HCT116 (cell line): ENCODE measurements around the gene FOXO3. TPM values are rescaled to one million over a fixed set of nuclear protein-coding genes. Genes with fewer than 3 reads are reported as not detected.

Experiments used
- ATAC-seq: fragments of 200-7000 bp; cut with Tn5 transposase; 2 replicates; pipeline ENCODE4 v1.9.1; 2020; ENCODE audit warnings: mild to moderate bottlenecking, moderate library complexity
- BruUV-seq: library from RNA; stranded (reverse); fragments of 400-500 nt; replicated peaks from 2 replicates; lab custom pipeline; 2021; lab: Mats Ljungman, UMichigan
- CTCF ChIA-PET: fragments of 300-600 bp; sonication (Branson Sonifier 250); formaldehyde crosslinking; loops from one replicate; lab custom pipeline; 2021; ENCODE audit warnings: antibody characterized with exemption; lab: Charles Lee
- POLR2A ChIA-PET: fragments of 300-600, 350-600 bp; sonication (Branson Sonifier 250); formaldehyde crosslinking; loops from one replicate; lab custom pipeline; 2021; ENCODE audit warnings: antibody characterized with exemption; lab: Charles Lee
- RAD21 ChIA-PET, 2 experiments: fragments of 300-600 bp; sonication (Branson Sonifier 250); formaldehyde crosslinking; loops; one replicate each; lab custom pipeline; 2023; ENCODE audit warnings: low total read pairs in 2 of 2; ENCODE audit not compliant: uncharacterized antibody in 2 of 2, unreplicated experiment in 2 of 2, low non-redundant PET in 1 of 2; lab: Charles Lee
- DNase-seq: peaks from one replicate; pipeline ENCODE4 v3.0.0-alpha.2; 2010; ENCODE audit warnings: low read depth, low spot score
- H2AFZ ChIP-seq: fragments of 200-600 bp; shearing (Covaris generic), sonication (generic); 2 replicates; pipeline ENCODE4 v1.6.1; 2017; ENCODE audit warnings: low read depth, mixed run types, mixed read lengths, antibody characterized with exemption, low read length; ENCODE audit not compliant: poor library complexity, severe bottlenecking
- H3K27ac ChIP-seq: 2 replicates; pipeline ENCODE4 v1.5.1; 2012; ENCODE audit warnings: low read depth, low read length
- H3K27me3 ChIP-seq: fragments of 200-600 bp; sonication (generic); 2 replicates; pipeline ENCODE4 v1.6.1; 2016; ENCODE audit warnings: mixed run types, low read length, mixed read lengths; ENCODE audit not compliant: insufficient read depth
- H3K36me3 ChIP-seq, 2 experiments: fragments of 200-500 bp in 1 of 2; fragments of 200-600 bp in 1 of 2; sonication (Bioruptor generic) in 1 of 2; sonication (generic) in 1 of 2; 2 replicates each; pipeline versions ENCODE4 v1.5.1 to v1.6.1; 2014 to 2016; ENCODE audit warnings: low read length in 2 of 2, inconsistent platforms in 1 of 2, mixed read lengths in 1 of 2, mixed run types in 1 of 2; ENCODE audit not compliant: insufficient read depth in 2 of 2, control insufficient read depth in 1 of 2
- H3K4me1 ChIP-seq, 2 experiments: fragments of 200-600 bp in 1 of 2; sonication (generic) in 1 of 2; 2 replicates each; pipeline versions ENCODE4 v1.5.1 to v1.6.1; 2012 to 2017; ENCODE audit warnings: low read length in 2 of 2, inconsistent platforms in 1 of 2, mild to moderate bottlenecking in 1 of 2, mixed read lengths in 1 of 2, mixed run types in 1 of 2, moderate library complexity in 1 of 2; ENCODE audit not compliant: insufficient read depth in 2 of 2, control insufficient read depth in 1 of 2
- H3K4me2 ChIP-seq: fragments of 200-600 bp; sonication (generic); 2 replicates; pipeline ENCODE4 v1.6.1; 2017; ENCODE audit warnings: mixed run types, low read length, mixed read lengths
- H3K4me3 ChIP-seq, 2 experiments: fragments of 200-600 bp in 1 of 2; sonication (generic) in 1 of 2; replicated peaks in 1 of 2; 2 replicates each; pipeline ENCODE4 v1.5.1; 2011 to 2016; ENCODE audit warnings: low read length in 2 of 2, control low read depth in 1 of 2, low read depth in 1 of 2, mild to moderate bottlenecking in 1 of 2, mixed read lengths in 1 of 2, mixed run types in 1 of 2
- H3K79me2 ChIP-seq: fragments of 200-600 bp; sonication (generic); 2 replicates; pipeline ENCODE4 v1.6.1; 2017; ENCODE audit warnings: mild to moderate bottlenecking, mixed run types, low read length, moderate library complexity, mixed read lengths; ENCODE audit not compliant: insufficient read depth
- H3K9ac ChIP-seq: fragments of 200-600 bp; sonication (generic); 2 replicates; pipeline ENCODE4 v1.6.1; 2016; ENCODE audit warnings: low read length, mixed read lengths
- H3K9me2 ChIP-seq: fragments of 200-600 bp; sonication (generic), shearing (Covaris generic); 2 replicates; pipeline ENCODE4 v1.6.1; 2017; ENCODE audit warnings: mixed run types, mild to moderate bottlenecking, moderate library complexity; ENCODE audit not compliant: insufficient read depth
- H3K9me3 ChIP-seq, 2 experiments: fragments of 200-500 bp in 1 of 2; fragments of 200-600 bp in 1 of 2; sonication (Bioruptor generic) in 1 of 2; sonication (generic) in 1 of 2; 2 replicates each; pipeline ENCODE4 v1.6.1; 2014 to 2017; ENCODE audit warnings: low read length in 2 of 2, mixed read lengths in 2 of 2, inconsistent platforms in 1 of 2, low read depth in 1 of 2, mild to moderate bottlenecking in 1 of 2, mixed run types in 1 of 2, moderate library complexity in 1 of 2; ENCODE audit not compliant: control insufficient read depth in 1 of 2, insufficient read depth in 1 of 2
- H4K20me1 ChIP-seq: fragments of 200-600 bp; sonication (generic), shearing (Covaris generic); 2 replicates; pipeline ENCODE4 v1.6.1; 2017; ENCODE audit warnings: mixed run types, mild to moderate bottlenecking, moderate library complexity; ENCODE audit not compliant: insufficient read depth
- ATF3 ChIP-seq: IDR thresholded peaks from 2 replicates; pipeline ENCODE4 v1.6.1; 2012
- CBX3 ChIP-seq: IDR thresholded peaks from 2 replicates; pipeline ENCODE4 v1.6.1; 2012; ENCODE audit warnings: low read depth
- CEBPB ChIP-seq: IDR thresholded peaks from 2 replicates; pipeline ENCODE4 v1.6.1; 2012; ENCODE audit warnings: low read depth
- CTCF ChIP-seq, 3 experiments: fragments of 200-600 bp in 1 of 3; sonication (generic) in 1 of 3; IDR thresholded peaks in 2 of 3; conservative IDR thresholded peaks in 1 of 3; 2 replicates each; pipeline ENCODE4 v1.5.1; 2012 to 2017; ENCODE audit warnings: low read depth in 2 of 3, low read length in 2 of 3, antibody characterized with exemption in 1 of 3, borderline replicate concordance in 1 of 3, control low read depth in 1 of 3, mild to moderate bottlenecking in 1 of 3, mixed read lengths in 1 of 3, mixed run types in 1 of 3, moderate library complexity in 1 of 3; ENCODE audit not compliant: insufficient read depth in 1 of 3
- EGR1 ChIP-seq: IDR thresholded peaks from 2 replicates; pipeline ENCODE4 v1.6.1; 2012; ENCODE audit warnings: low read depth
- EZH2 ChIP-seq: fragments of 200-600 bp; sonication (generic); IDR thresholded peaks from 2 replicates; pipeline ENCODE4 v1.6.1; 2017; ENCODE audit warnings: antibody characterized with exemption, mixed run types
- EZH2phosphoT487 ChIP-seq: fragments of 200-600 bp; IDR thresholded peaks from 2 replicates; pipeline ENCODE4 v1.6.1; 2018; ENCODE audit warnings: antibody characterized with exemption, borderline replicate concordance
- JUND ChIP-seq: IDR thresholded peaks from 2 replicates; pipeline ENCODE4 v1.6.1; 2012
- MAX ChIP-seq: IDR thresholded peaks from 2 replicates; pipeline ENCODE4 v1.6.1; 2012
- POLR2AphosphoS5 ChIP-seq: IDR thresholded peaks from 2 replicates; pipeline ENCODE4 v1.6.1; 2011; ENCODE audit warnings: mild to moderate bottlenecking, low read depth, low read length, moderate library complexity
- REST ChIP-seq: IDR thresholded peaks from 2 replicates; pipeline ENCODE4 v1.6.1; 2012; ENCODE audit warnings: low read depth
- SRF ChIP-seq: IDR thresholded peaks from 2 replicates; pipeline ENCODE4 v1.6.1; 2012; ENCODE audit warnings: low read depth
- TCF7L2 ChIP-seq: IDR thresholded peaks from 2 replicates; pipeline ENCODE4 v1.7.0; 2011; ENCODE audit warnings: borderline replicate concordance, inconsistent platforms; ENCODE audit not compliant: insufficient read depth, insufficient read length; ENCODE audit errors: extremely low read depth
- ZFX ChIP-seq: fragments of 450-650 bp; IDR thresholded peaks from 2 replicates; pipeline ENCODE4 v1.6.1; 2017
- ZNF274 ChIP-seq: fragments of 200-500 bp; sonication (Bioruptor generic); IDR thresholded peaks from 2 replicates; pipeline ENCODE4 v1.6.1; 2014; ENCODE audit warnings: mild to moderate bottlenecking, low read depth, low read length, inconsistent platforms
- intact Hi-C: fragments of 100-400 bp; cut with micrococcal nuclease; formaldehyde crosslinking; loops from 2 replicates; pipeline ENCODE4 v1.10.0; 2022
- total RNA-seq: library from RNA; stranded (reverse); gene quantifications from one replicate; pipeline ENCODE4 v1.2.1, GENCODE V29; 2021; ENCODE audit not compliant: unreplicated experiment

FOXO3 gene
- total RNA-seq, 1 experiment from 2014 or later = 40.0 TPM

GRCh38 chr6:108578166-108578565 is 17.4 kb downstream of the FOXO3 start:
- Histone ChIP-seq H3K4me2 (no peak overlapping the region), H3K9me3 (no peaks in the 10 kb centered on the region), H3K27me3 (no peaks in the 10 kb centered on the region), H3K27ac (no peak overlapping the region), H2AFZ (no peak overlapping the region), H3K4me3 (no peak overlapping the region), H3K4me1 (peaks cover 12 to 23% of the 10 kb centered on the region in 2 experiments), H3K36me3 (no peaks in the 10 kb centered on the region; a peak in 1 of 4 replicates), H3K9ac (no peak overlapping the region), H3K79me2 (peaks cover 93% of the 10 kb centered on the region), H3K9me2 (no peaks in the 10 kb centered on the region), H4K20me1 (peaks cover 16% of the 10 kb centered on the region; the same call in 1 of the 2 replicates)
- CTCF ChIA-PET = no interaction called here
- ATAC-seq (no peak), DNase-seq (no peak)
- intact Hi-C loops = no loop called here
- TF ChIP-seq CBX3 (no peak), EZH2phosphoT487 (no peak), CEBPB (no peak), EZH2 (no peak), ATF3 (no peak)
- no TSS peak for BruUV-seq
- POLR2A ChIA-PET = interaction anchor here (0.6 kb wide), 1 partner anchor 158 kb away, joined by 3 read pairs; no protein-coding TSS in a partner anchor
- RAD21 ChIA-PET = no interaction called here

GRCh38 chr6:108578595-108579327 is 18.0 kb downstream of the FOXO3 start:
- no peak overlapping the region for H3K9ac ChIP-seq
- peaks cover 21% of the 10 kb centered on the region; the same call in 1 of the 2 replicates for H4K20me1 ChIP-seq
- ATAC-seq (no peak), DNase-seq (no peak)
- ChIA-PET POLR2A (interaction anchor here (0.6 kb wide), 1 partner anchor 158 kb away, joined by 3 read pairs; no protein-coding TSS in a partner anchor), RAD21 (no interaction called here), CTCF (no interaction called here)
- H3K4me2 ChIP-seq = no peak overlapping the region
- H3K9me3 ChIP-seq = no peaks in the 10 kb centered on the region
- BruUV-seq = no TSS peak
- intact Hi-C loops = no loop called here
- no peak overlapping the region for H2AFZ ChIP-seq
- H3K4me3 ChIP-seq = no peak overlapping the region
- peaks cover 12 to 23% of the 10 kb centered on the region in 2 experiments for H3K4me1 ChIP-seq
- H3K36me3 ChIP-seq = no peaks in the 10 kb centered on the region; a peak in 1 of 4 replicates
- H3K27ac ChIP-seq = no peak overlapping the region
- no peaks in the 10 kb centered on the region for H3K9me2 ChIP-seq
- no peaks in the 10 kb centered on the region for H3K27me3 ChIP-seq
- H3K79me2 ChIP-seq = peaks cover 97% of the 10 kb centered on the region
- no peak for TF ChIP-seq MAX
- TF ChIP-seq JUND = no peak
- no peak for TF ChIP-seq CTCF (IDR thresholded peaks at IDR 0.05 in 2 of 3, conservative IDR thresholded peaks at IDR 0.05 in 1 of 3; ENCODE audit: borderline replicate concordance in 1 of 3, insufficient read depth in 1 of 3, low read depth in 2 of 3, low read length in 2 of 3)
- TF ChIP-seq SRF = no peak
- TF ChIP-seq ZNF274 = no peak
- TF ChIP-seq ZFX = no peak
- TF ChIP-seq EGR1 = no peak
- no peak for TF ChIP-seq POLR2AphosphoS5
- TF ChIP-seq REST = no peak
- no peak for TF ChIP-seq TCF7L2
